Peyer's patch (tissue), 4 donors: Measurements from ENCODE around the gene INPPL1.

Experiments used
- POLR2A ChIP-seq, 2 donors: fragments of 450-650 bp; IDR thresholded peaks; one replicate each; pipeline ENCODE4 v1.5.1; 2017; ENCODE audit warnings: antibody characterized with exemption in 2 of 2, mild to moderate bottlenecking in 2 of 2, moderate library complexity in 2 of 2
- TF ChIP-seq, protein P1 (sequence below), 6 experiments: fragments of 450-650 bp in 4 of 6; fragments of 200-600 bp in 2 of 6; sonication (generic) in 1 of 6; IDR thresholded peaks; one replicate each; pipeline ENCODE4 v1.5.1; 2017 to 2019; ENCODE audit warnings: antibody characterized with exemption in 6 of 6, mild to moderate bottlenecking in 3 of 6, moderate library complexity in 1 of 6

DNA sequence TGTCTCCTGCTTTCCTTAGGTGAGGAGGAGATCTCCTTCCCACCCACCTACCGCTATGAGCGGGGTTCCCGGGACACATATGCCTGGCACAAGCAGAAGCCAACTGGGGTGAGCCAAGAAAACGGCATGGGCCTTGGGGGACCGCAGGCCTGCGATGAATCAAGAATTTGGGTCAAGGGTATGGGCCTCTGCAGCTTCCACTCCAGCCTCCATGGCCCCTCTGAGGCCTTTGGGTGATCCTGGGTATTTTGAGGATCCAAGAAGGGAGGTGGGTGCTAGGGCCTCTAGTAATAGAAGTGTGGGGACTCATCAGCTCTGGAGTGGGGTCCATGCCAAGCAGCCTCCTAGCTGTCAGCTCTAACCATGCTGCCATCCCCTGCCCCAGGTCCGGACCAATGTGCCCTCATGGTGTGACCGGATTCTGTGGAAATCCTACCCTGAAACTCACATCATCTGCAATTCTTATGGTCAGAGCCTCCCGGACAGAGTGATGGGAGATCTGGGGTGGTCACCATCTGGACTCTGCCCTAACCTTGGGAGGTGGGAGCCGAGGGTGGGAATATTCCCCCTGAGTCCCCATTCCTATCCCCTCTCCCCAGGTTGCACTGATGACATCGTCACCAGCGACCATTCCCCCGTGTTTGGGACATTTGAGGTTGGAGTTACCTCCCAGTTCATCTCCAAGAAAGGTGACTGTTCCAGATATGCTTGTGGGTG lies 8.6 kb downstream of the INPPL1 start:
- TF ChIP-seq, protein P1, sequence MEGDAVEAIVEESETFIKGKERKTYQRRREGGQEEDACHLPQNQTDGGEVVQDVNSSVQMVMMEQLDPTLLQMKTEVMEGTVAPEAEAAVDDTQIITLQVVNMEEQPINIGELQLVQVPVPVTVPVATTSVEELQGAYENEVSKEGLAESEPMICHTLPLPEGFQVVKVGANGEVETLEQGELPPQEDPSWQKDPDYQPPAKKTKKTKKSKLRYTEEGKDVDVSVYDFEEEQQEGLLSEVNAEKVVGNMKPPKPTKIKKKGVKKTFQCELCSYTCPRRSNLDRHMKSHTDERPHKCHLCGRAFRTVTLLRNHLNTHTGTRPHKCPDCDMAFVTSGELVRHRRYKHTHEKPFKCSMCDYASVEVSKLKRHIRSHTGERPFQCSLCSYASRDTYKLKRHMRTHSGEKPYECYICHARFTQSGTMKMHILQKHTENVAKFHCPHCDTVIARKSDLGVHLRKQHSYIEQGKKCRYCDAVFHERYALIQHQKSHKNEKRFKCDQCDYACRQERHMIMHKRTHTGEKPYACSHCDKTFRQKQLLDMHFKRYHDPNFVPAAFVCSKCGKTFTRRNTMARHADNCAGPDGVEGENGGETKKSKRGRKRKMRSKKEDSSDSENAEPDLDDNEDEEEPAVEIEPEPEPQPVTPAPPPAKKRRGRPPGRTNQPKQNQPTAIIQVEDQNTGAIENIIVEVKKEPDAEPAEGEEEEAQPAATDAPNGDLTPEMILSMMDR (IDR thresholded peaks at IDR 0.05): no peak
- TF ChIP-seq POLR2A (IDR thresholded peaks at IDR 0.05): no peak
